Hepatocyte (in vitro differentiated cells): Measurements from ENCODE around the gene GNAO1. TPM values are rescaled to one million over a fixed set of nuclear protein-coding genes. Genes with fewer than 3 reads are reported as not detected.

Experiments
- DNase-seq: peaks from one replicate; pipeline ENCODE4 v3.0.0-alpha.2; 2016; ENCODE audit warnings: low spot score
- H2AFZ ChIP-seq: fragments of 200-600 bp; sonication (generic); 2 replicates; pipeline ENCODE4 v1.6.0; 2016; ENCODE audit warnings: antibody characterized with exemption, mild to moderate bottlenecking
- H3K27ac ChIP-seq: fragments of 200-600 bp; sonication (generic); 2 replicates; pipeline ENCODE4 v1.5.1; 2016; ENCODE audit warnings: mild to moderate bottlenecking
- H3K27me3 ChIP-seq: fragments of 200-600 bp; sonication (generic); 2 replicates; pipeline ENCODE4 v1.6.1; 2016
- H3K36me3 ChIP-seq: fragments of 200-600 bp; sonication (generic); replicated peaks from 2 replicates; pipeline ENCODE4 v1.5.1; 2016; ENCODE audit warnings: low read depth; ENCODE audit not compliant: insufficient read depth
- H3K4me1 ChIP-seq: fragments of 200-600 bp; sonication (generic); 2 replicates; pipeline ENCODE4 v1.5.1; 2016; ENCODE audit warnings: mild to moderate bottlenecking, moderate library complexity; ENCODE audit not compliant: insufficient read depth
- H3K4me2 ChIP-seq: fragments of 200-600 bp; sonication (generic); 2 replicates; pipeline ENCODE4 v1.6.0; 2016
- H3K4me3 ChIP-seq: fragments of 200-600 bp; sonication (generic); 2 replicates; pipeline ENCODE4 v1.5.1; 2016; ENCODE audit warnings: mild to moderate bottlenecking
- H3K79me2 ChIP-seq: fragments of 200-600 bp; sonication (generic); 2 replicates; pipeline ENCODE4 v1.6.0; 2017; ENCODE audit warnings: mild to moderate bottlenecking
- H3K9me2 ChIP-seq: fragments of 200-600 bp; sonication (generic); replicated peaks from 2 replicates; pipeline ENCODE4 v1.6.0; 2017; ENCODE audit warnings: mild to moderate bottlenecking; ENCODE audit not compliant: insufficient read depth
- H3K9me3 ChIP-seq: fragments of 200-600 bp; sonication (generic); 2 replicates; pipeline ENCODE4 v1.5.1; 2016; ENCODE audit warnings: low read depth, mild to moderate bottlenecking
- H4K20me1 ChIP-seq: fragments of 200-600 bp; sonication (generic); 2 replicates; pipeline ENCODE4 v1.6.0; 2016; ENCODE audit warnings: mild to moderate bottlenecking; ENCODE audit not compliant: insufficient read depth, poor library complexity, severe bottlenecking
- EZH2 ChIP-seq: fragments of 200-600 bp; sonication (generic); IDR thresholded peaks from 2 replicates; pipeline ENCODE4 v1.6.1; 2016; ENCODE audit warnings: antibody characterized with exemption, mild to moderate bottlenecking, borderline replicate concordance
- EZH2phosphoT487 ChIP-seq: fragments of 200-600 bp; sonication (generic); IDR thresholded peaks from one replicate; pipeline ENCODE4 v1.6.1; 2018; ENCODE audit warnings: antibody characterized with exemption, mild to moderate bottlenecking, low read depth, moderate library complexity; ENCODE audit not compliant: unreplicated experiment, severe bottlenecking
- WGBS: methylation state at CpG from one replicate; pipeline ENCODE4 v1.1.6; 2016; ENCODE audit warnings: low lambda C conversion rate; ENCODE audit errors: missing lambda C conversion rate; 5-methylcytosine and 5-hydroxymethylcytosine counted together
- polyA plus RNA-seq: library from polyadenylated mRNA; unstranded; fragments of >200 nt; fragmentation: Nextera tagmentation; extraction: Ambion mirVana; gene quantifications from 2 replicates; pipeline ENCODE4 v1.2.1, GENCODE V29; 2016
- total RNA-seq: library from RNA; depleted of rRNA; stranded (reverse); fragments of >200 nt; gene quantifications from 2 replicates; pipeline ENCODE4 v1.2.3, GENCODE V29; 2014
- TF ChIP-seq, protein P1 (sequence below): fragments of 200-600 bp; sonication (generic); IDR thresholded peaks from 2 replicates; pipeline ENCODE4 v1.5.1; 2016; ENCODE audit warnings: antibody characterized with exemption, mild to moderate bottlenecking; ENCODE audit not compliant: poor library complexity

The GNAO1 gene
- total and polyA plus RNA-seq, 2 experiments from 2014 or later = 0.77 to 2.2 TPM

DNA sequence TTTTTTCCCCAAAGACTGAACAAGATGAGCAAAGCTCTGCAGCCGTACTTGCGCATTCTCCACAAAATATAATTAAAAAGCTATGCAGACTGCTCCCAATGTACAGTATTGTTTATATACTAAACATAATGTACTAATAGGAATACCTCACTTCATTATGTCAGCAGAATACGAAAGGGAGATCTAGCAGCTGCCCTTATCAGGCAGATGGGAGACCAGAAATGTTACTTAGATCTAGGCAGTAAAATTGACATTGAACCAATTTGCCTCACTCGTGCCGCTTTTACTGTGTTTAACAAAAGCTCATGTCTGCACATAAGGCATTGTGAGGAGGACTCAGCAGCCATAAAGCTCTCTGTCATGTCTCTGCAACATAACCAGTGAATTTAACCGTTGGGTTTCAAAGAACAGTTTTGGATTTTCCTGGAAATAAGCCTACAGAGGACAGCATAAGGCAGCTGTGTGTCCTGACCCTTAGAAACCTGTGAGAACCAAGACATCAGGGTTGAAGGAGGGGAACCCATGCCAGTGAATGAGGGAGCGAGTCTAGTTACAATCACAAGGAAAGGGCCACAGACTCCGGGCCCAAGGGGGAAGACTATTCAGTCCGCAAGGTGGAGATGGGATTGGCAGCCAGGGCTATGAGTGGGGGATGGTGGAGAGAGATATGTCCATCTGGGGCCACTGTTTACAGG, 71.4 kb downstream of the GNAO1 start:
- H3K79me2 ChIP-seq = no peaks in the 10 kb centered on the region
- peak overlapping the region; percentile 33 for H3K27ac ChIP-seq
- H2AFZ ChIP-seq = no peak overlapping the region
- 63% methylated on average over 9 of the region's 9 CpGs for WGBS
- H3K9me2 ChIP-seq = no peaks in the 10 kb centered on the region
- DNase-seq = no peak
- H3K4me3 ChIP-seq = no peak overlapping the region
- H3K36me3 ChIP-seq = no peaks in the 10 kb centered on the region
- no peaks in the 10 kb centered on the region for H3K9me3 ChIP-seq
- H3K4me2 ChIP-seq = no peak overlapping the region
- H3K4me1 ChIP-seq = peaks cover 23% of the 10 kb centered on the region
- H3K27me3 ChIP-seq = no peaks in the 10 kb centered on the region
- H4K20me1 ChIP-seq = no peaks in the 10 kb centered on the region
- TF ChIP-seq EZH2phosphoT487 = no peak
- TF ChIP-seq EZH2 = no peak
- TF ChIP-seq, protein P1, sequence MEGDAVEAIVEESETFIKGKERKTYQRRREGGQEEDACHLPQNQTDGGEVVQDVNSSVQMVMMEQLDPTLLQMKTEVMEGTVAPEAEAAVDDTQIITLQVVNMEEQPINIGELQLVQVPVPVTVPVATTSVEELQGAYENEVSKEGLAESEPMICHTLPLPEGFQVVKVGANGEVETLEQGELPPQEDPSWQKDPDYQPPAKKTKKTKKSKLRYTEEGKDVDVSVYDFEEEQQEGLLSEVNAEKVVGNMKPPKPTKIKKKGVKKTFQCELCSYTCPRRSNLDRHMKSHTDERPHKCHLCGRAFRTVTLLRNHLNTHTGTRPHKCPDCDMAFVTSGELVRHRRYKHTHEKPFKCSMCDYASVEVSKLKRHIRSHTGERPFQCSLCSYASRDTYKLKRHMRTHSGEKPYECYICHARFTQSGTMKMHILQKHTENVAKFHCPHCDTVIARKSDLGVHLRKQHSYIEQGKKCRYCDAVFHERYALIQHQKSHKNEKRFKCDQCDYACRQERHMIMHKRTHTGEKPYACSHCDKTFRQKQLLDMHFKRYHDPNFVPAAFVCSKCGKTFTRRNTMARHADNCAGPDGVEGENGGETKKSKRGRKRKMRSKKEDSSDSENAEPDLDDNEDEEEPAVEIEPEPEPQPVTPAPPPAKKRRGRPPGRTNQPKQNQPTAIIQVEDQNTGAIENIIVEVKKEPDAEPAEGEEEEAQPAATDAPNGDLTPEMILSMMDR = no peak

GRCh38 chr16:56263711-56264608, 72.7 kb downstream of the GNAO1 start:
- peak; percentile 78 for DNase-seq
- peak overlapping the region; percentile 45 for H3K27ac ChIP-seq
- H3K27me3 ChIP-seq = no peaks in the 10 kb centered on the region
- H3K9me2 ChIP-seq = no peaks in the 10 kb centered on the region
- no peaks in the 10 kb centered on the region for H3K9me3 ChIP-seq
- 52% methylated on average over 11 of the region's 11 CpGs for WGBS
- H3K36me3 ChIP-seq = no peaks in the 10 kb centered on the region
- no peak overlapping the region for H2AFZ ChIP-seq
- no peak overlapping the region for H3K4me3 ChIP-seq
- no peak for TF ChIP-seq EZH2phosphoT487
- TF ChIP-seq, protein P1 = no peak
- peaks cover 21% of the 10 kb centered on the region for H3K4me1 ChIP-seq
- H3K4me2 ChIP-seq = peak overlapping the region; percentile 21
- no peaks in the 10 kb centered on the region for H4K20me1 ChIP-seq
- H3K79me2 ChIP-seq = no peaks in the 10 kb centered on the region

DNA sequence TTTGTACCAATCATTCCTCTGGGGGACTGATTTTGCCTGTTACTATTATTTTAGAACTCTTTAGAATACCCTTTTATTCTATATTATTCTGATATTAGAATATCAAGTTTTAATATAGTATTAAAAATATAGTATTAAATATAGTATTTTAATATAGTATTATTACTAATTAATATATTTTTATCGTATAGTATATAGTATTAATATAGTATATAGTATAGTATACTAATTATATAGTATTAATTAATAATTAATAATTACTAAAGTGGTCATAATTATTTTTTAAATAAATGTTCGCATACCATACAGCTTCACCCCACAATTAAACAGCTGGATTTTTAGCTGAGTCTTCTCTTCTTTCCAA, 73.3 kb downstream of the GNAO1 start:
- H3K4me2 ChIP-seq = no peak overlapping the region

More for the DNA sequence above, 73.3 kb downstream of the GNAO1 start:
- no peak for DNase-seq
- Histone ChIP-seq H3K27me3 (no peaks in the 10 kb centered on the region), H3K9me2 (no peaks in the 10 kb centered on the region), H3K36me3 (no peaks in the 10 kb centered on the region), H3K9me3 (no peaks in the 10 kb centered on the region), H4K20me1 (no peaks in the 10 kb centered on the region), H2AFZ (no peak overlapping the region), H3K4me1 (peaks cover 21% of the 10 kb centered on the region), H3K27ac (peak overlapping the region; percentile 18), H3K79me2 (no peaks in the 10 kb centered on the region), H3K4me3 (no peak overlapping the region)
- TF ChIP-seq, protein P1 = no peak
- TF ChIP-seq EZH2 (no peak), EZH2phosphoT487 (no peak)
- WGBS = 88% methylated on average over 2 of the region's 2 CpGs
